ENCODE results near the gene EFNA4. TPM values are rescaled to one million over a fixed set of nuclear protein-coding genes. Genes with fewer than 3 reads are reported as not detected.
A peak's percentile ranks its signal among the peaks of the same experiment; 100 is the strongest.

EFNA4 gene
- total RNA-seq, 1 experiment from 2014 or later, result 22.7 TPM

- no peak for ATAC-seq
- POLR2A ChIA-PET, result no interaction called here
These were observed 31.0 kb downstream of the EFNA4 start for GRCh38 chr1:155094622-155094948.

GRCh38 chr1:155099331-155099730, 35.8 kb downstream of the EFNA4 start:
- H3K27ac Mint-ChIP-seq, result no peak overlapping the region
- no peaks in the 10 kb centered on the region for H3K36me3 Mint-ChIP-seq
- no peak overlapping the region for H3K4me3 Mint-ChIP-seq
- TF ChIP-seq TCF7 (CRISPR knock-in tag; IDR thresholded peaks at IDR 0.05; ENCODE audit: low read depth) (no peak), USF1 (CRISPR knock-in tag; IDR thresholded peaks at IDR 0.05) (no peak), PRDM15 (CRISPR knock-in tag; IDR thresholded peaks at IDR 0.05) (no peak), ZNF138 (CRISPR knock-in tag; conservative IDR thresholded peaks at IDR 0.05) (no peak), AR (CRISPR knock-in tag; IDR thresholded peaks at IDR 0.05) (no peak), ATF1 (CRISPR knock-in tag; IDR thresholded peaks at IDR 0.05) (no peak), PREB (CRISPR knock-in tag; IDR thresholded peaks at IDR 0.05; ENCODE audit: borderline replicate concordance) (no peak), ZNF317 (CRISPR knock-in tag; IDR thresholded peaks at IDR 0.05; ENCODE audit: borderline replicate concordance, low read depth) (no peak)
- DNase-seq (ENCODE audit: low spot score) (no peak), ATAC-seq (no peak)
- POLR2A ChIA-PET, result interaction anchor here (1.3 kb wide), 1 partner anchor 8 kb away, joined by 5 read pairs; no protein-coding TSS in a partner anchor
- H3K4me1 Mint-ChIP-seq, result peaks cover 3% of the 10 kb centered on the region
- CTCF ChIA-PET, result interaction anchor here (2.0 to 6.3 kb wide), 5 partner anchors 8 to 152 kb away, joined by 7 to 115 read pairs (median 14); partner anchors contain the start of gene KRTCAP2
- peaks cover 7% of the 10 kb centered on the region for H3K27me3 Mint-ChIP-seq (ENCODE audit: low read depth)
- no peaks in the 10 kb centered on the region for H3K9me3 Mint-ChIP-seq

More at GRCh38 chr1:155094622-155094948, 31.0 kb downstream of the EFNA4 start:
- CTCF ChIA-PET, result interaction anchor here (1.0 to 6.3 kb wide), 5 partner anchors 9 to 78 kb away, joined by 3 to 115 read pairs (median 7); partner anchors contain the start of gene KRTCAP2
- no peak for DNase-seq (ENCODE audit: low spot score)
- no peak overlapping the region for H3K27ac Mint-ChIP-seq
- TF ChIP-seq IRF2 (CRISPR knock-in tag; IDR thresholded peaks at IDR 0.05; ENCODE audit: borderline replicate concordance, low read depth), result no peak
- peak; percentile 34; the same call in 1 of the 2 replicates for TF ChIP-seq ZNF423 (CRISPR knock-in tag; IDR thresholded peaks at IDR 0.05)
- H3K9me3 Mint-ChIP-seq, result no peaks in the 10 kb centered on the region
- no peak overlapping the region for H3K4me3 Mint-ChIP-seq
- peaks cover 15% of the 10 kb centered on the region for H3K27me3 Mint-ChIP-seq (ENCODE audit: low read depth)
- H3K36me3 Mint-ChIP-seq, result no peaks in the 10 kb centered on the region
- H3K4me1 Mint-ChIP-seq, result peaks cover 18% of the 10 kb centered on the region

GRCh38 chr1:155103325-155103724, 39.8 kb downstream of the EFNA4 start:
- CTCF ChIA-PET, result interaction anchor here (1.0 to 2.4 kb wide), 5 partner anchors 12 to 70 kb away, joined by 3 to 10 read pairs (median 6); partner anchors contain the start of gene KRTCAP2
- no peaks in the 10 kb centered on the region for H3K9me3 Mint-ChIP-seq
- POLR2A ChIA-PET, result no interaction called here
- no peak for TF ChIP-seq NR1H2 (CRISPR knock-in tag; IDR thresholded peaks at IDR 0.05)
- no peak for TF ChIP-seq ZNF317 (CRISPR knock-in tag; IDR thresholded peaks at IDR 0.05; ENCODE audit: borderline replicate concordance, low read depth)
- TF ChIP-seq FOXP4 (CRISPR knock-in tag; IDR thresholded peaks at IDR 0.05), result no peak
- no peak for TF ChIP-seq GABPB1 (CRISPR knock-in tag; IDR thresholded peaks at IDR 0.05)
- no peak for TF ChIP-seq USF1 (CRISPR knock-in tag; IDR thresholded peaks at IDR 0.05)
- TF ChIP-seq NFATC4 (CRISPR knock-in tag; IDR thresholded peaks at IDR 0.05), result no peak
- no peak for TF ChIP-seq ZNF512 (CRISPR knock-in tag; IDR thresholded peaks at IDR 0.05; ENCODE audit: borderline replicate concordance)
- TF ChIP-seq ZNF121 (CRISPR knock-in tag; IDR thresholded peaks at IDR 0.05), result no peak
- no peak for TF ChIP-seq SMAD4 (CRISPR knock-in tag; IDR thresholded peaks at IDR 0.05)
- TF ChIP-seq FOXK1 (CRISPR knock-in tag; IDR thresholded peaks at IDR 0.05), result no peak

More at GRCh38 chr1:155103325-155103724, 39.8 kb downstream of the EFNA4 start:
- Mint-ChIP-seq H3K36me3 (no peaks in the 10 kb centered on the region), H3K4me1 (no peaks in the 10 kb centered on the region), H3K27ac (no peak overlapping the region), H3K27me3 (ENCODE audit: low read depth) (peaks cover 14% of the 10 kb centered on the region), H3K4me3 (no peak overlapping the region)
- DNase-seq (ENCODE audit: low spot score) (no peak), ATAC-seq (no peak)

Data from WTC11 (cell line).